PC-9 (cell line): Measurements from ENCODE around the gene RHEX. TPM values are rescaled to one million over a fixed set of nuclear protein-coding genes. Genes with fewer than 3 reads are reported as not detected.
A peak's percentile ranks its signal among the peaks of the same experiment; 100 is the strongest.

Experiments used
- BruUV-seq: library from RNA; stranded (reverse); fragments of 400-500 nt; replicated peaks from 2 replicates; lab custom pipeline; 2021; lab: Mats Ljungman, UMichigan
- CTCF ChIA-PET: fragments of 300-600 bp; sonication (Branson Sonifier 250); formaldehyde crosslinking; loops from one replicate; lab custom pipeline; 2022; ENCODE audit warnings: antibody characterized with exemption; lab: Charles Lee
- POLR2A ChIA-PET: fragments of 300-600 bp; sonication (Branson Sonifier 250); formaldehyde crosslinking; loops from one replicate; lab custom pipeline; 2022; ENCODE audit warnings: antibody characterized with exemption; ENCODE audit not compliant: unreplicated experiment; lab: Charles Lee
- DNase-seq, 2 experiments: peaks; one replicate each; pipeline versions ENCODE4 v3.0.0 to v3.0.0-alpha.2; 2015 to 2022; ENCODE audit warnings: mixed read lengths in 1 of 2
- H2AFZ ChIP-seq: fragments of 200-600 bp; sonication (generic); 2 replicates; pipeline ENCODE4 v1.8.1; 2017; ENCODE audit warnings: antibody characterized with exemption
- H3F3A ChIP-seq: fragments of 200-600 bp; sonication (generic); 2 replicates; pipeline ENCODE4 v1.8.1; 2017; ENCODE audit warnings: antibody characterized with exemption, mild to moderate bottlenecking, low read depth; ENCODE audit not compliant: insufficient read depth
- H3K27ac ChIP-seq: fragments of 200-600 bp; sonication (generic); 2 replicates; pipeline ENCODE4 v1.6.1; 2016; ENCODE audit warnings: mixed run types
- H3K27me3 ChIP-seq: fragments of 200-600 bp; sonication (generic); 2 replicates; pipeline ENCODE4 v1.6.1; 2016; ENCODE audit warnings: low read depth, mixed run types; ENCODE audit not compliant: insufficient read depth
- H3K36me3 ChIP-seq: fragments of 200-600 bp; sonication (generic); 2 replicates; pipeline ENCODE4 v1.6.1; 2016; ENCODE audit warnings: low read depth, mixed run types
- H3K4me1 ChIP-seq: fragments of 200-600 bp; sonication (generic); replicated peaks from 2 replicates; pipeline ENCODE4 v1.6.1; 2016; ENCODE audit warnings: mixed run types; ENCODE audit not compliant: insufficient read depth
- H3K4me2 ChIP-seq: fragments of 200-600 bp; sonication (generic); 2 replicates; pipeline ENCODE4 v1.6.1; 2017; ENCODE audit warnings: mixed run types
- H3K4me3 ChIP-seq: fragments of 200-600 bp; sonication (generic); 2 replicates; pipeline ENCODE4 v1.6.1; 2016; ENCODE audit warnings: mixed run types
- H3K79me2 ChIP-seq: fragments of 200-600 bp; sonication (generic); 2 replicates; pipeline ENCODE4 v1.6.1; 2017; ENCODE audit warnings: low read depth, mixed run types
- H3K9me2 ChIP-seq: fragments of 200-600 bp; sonication (generic); 2 replicates; pipeline ENCODE4 v1.8.1; 2017; ENCODE audit warnings: mild to moderate bottlenecking; ENCODE audit not compliant: insufficient read depth
- H3K9me3 ChIP-seq: fragments of 200-600 bp; sonication (generic); 2 replicates; pipeline ENCODE4 v1.8.1; 2016; ENCODE audit warnings: low read depth; ENCODE audit not compliant: insufficient read depth
- H4K20me1 ChIP-seq: fragments of 200-600 bp; sonication (generic); 2 replicates; pipeline ENCODE4 v1.8.1; 2017; ENCODE audit not compliant: insufficient read depth
- EZH2 ChIP-seq: fragments of 200-600 bp; sonication (generic); IDR thresholded peaks from 2 replicates; pipeline ENCODE4 v1.8.0; 2017; ENCODE audit warnings: antibody characterized with exemption, low read depth
- intact Hi-C: fragments of 100-400 bp; cut with micrococcal nuclease; formaldehyde crosslinking; loops from one replicate; pipeline ENCODE4 v1.10.0; 2022; ENCODE audit not compliant: unreplicated experiment
- total RNA-seq: library from RNA; stranded (reverse); gene quantifications from 2 replicates; pipeline ENCODE4 v1.2.3, GENCODE V29; 2021
- TF ChIP-seq, protein P1 (sequence below): fragments of 200-600 bp; sonication (generic); conservative IDR thresholded peaks from 2 replicates; pipeline ENCODE4 v1.6.1; 2017; ENCODE audit warnings: mixed run types, antibody characterized with exemption, mild to moderate bottlenecking, moderate library complexity

Gene RHEX
- total RNA-seq, 1 experiment from 2014 or later: not detected

GRCh38 chr1:206029484-206029883, 23.5 kb upstream of the RHEX start:
- CTCF ChIA-PET: no interaction called here
- no peak for TF ChIP-seq EZH2
- TF ChIP-seq, protein P1, sequence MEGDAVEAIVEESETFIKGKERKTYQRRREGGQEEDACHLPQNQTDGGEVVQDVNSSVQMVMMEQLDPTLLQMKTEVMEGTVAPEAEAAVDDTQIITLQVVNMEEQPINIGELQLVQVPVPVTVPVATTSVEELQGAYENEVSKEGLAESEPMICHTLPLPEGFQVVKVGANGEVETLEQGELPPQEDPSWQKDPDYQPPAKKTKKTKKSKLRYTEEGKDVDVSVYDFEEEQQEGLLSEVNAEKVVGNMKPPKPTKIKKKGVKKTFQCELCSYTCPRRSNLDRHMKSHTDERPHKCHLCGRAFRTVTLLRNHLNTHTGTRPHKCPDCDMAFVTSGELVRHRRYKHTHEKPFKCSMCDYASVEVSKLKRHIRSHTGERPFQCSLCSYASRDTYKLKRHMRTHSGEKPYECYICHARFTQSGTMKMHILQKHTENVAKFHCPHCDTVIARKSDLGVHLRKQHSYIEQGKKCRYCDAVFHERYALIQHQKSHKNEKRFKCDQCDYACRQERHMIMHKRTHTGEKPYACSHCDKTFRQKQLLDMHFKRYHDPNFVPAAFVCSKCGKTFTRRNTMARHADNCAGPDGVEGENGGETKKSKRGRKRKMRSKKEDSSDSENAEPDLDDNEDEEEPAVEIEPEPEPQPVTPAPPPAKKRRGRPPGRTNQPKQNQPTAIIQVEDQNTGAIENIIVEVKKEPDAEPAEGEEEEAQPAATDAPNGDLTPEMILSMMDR: no peak
- no peaks in the 10 kb centered on the region for H3K27me3 ChIP-seq
- POLR2A ChIA-PET: no interaction called here
- H3K9me2 ChIP-seq: no peaks in the 10 kb centered on the region
- no peak overlapping the region for H3K4me3 ChIP-seq
- intact Hi-C loops: no loop called here
- no peak overlapping the region for H3K4me2 ChIP-seq
- H4K20me1 ChIP-seq: no peaks in the 10 kb centered on the region
- peaks cover 5% of the 10 kb centered on the region; the same call in 1 of the 2 replicates for H3K4me1 ChIP-seq
- H3K9me3 ChIP-seq: no peaks in the 10 kb centered on the region
- H3F3A ChIP-seq: no peaks in the 10 kb centered on the region; the same call in 1 of the 2 replicates
- no peak overlapping the region for H2AFZ ChIP-seq
- no peaks in the 10 kb centered on the region for H3K79me2 ChIP-seq
- no peaks in the 10 kb centered on the region for H3K36me3 ChIP-seq
- H3K27ac ChIP-seq: no peak overlapping the region
- BruUV-seq: no TSS peak
- no peak for DNase-seq

GRCh38 chr1:206030191-206030590, 22.8 kb upstream of the RHEX start:
- H3K9me2 ChIP-seq: no peaks in the 10 kb centered on the region
- DNase-seq: no peak

DNA sequence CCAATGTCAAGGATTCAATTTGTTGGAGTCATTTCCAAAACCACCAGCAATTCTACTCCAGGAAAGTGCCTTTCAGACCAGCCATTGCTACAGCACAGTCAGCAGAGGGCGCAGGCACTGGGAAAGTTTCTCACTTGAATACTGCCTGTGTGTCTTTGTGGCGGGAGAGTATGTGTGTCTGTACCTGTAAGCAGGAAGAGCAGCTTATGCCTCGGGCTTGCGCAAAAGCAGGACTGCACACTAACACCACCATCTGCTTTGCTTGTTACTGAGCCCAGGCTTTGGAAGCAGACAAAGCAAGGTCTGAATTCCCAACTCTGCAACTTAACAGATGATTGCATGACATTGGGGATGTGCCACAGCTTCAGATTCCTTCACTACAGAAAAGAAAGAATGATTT, 22.3 kb upstream of the RHEX start:
- DNase-seq: peak; percentile 72 to 79
- CTCF ChIA-PET: interaction anchor here (0.6 to 1.1 kb wide), 4 partner anchors 45 to 97 kb away, joined by 3 to 6 read pairs (median 4); no protein-coding TSS in a partner anchor
- H3K79me2 ChIP-seq: no peaks in the 10 kb centered on the region
- peaks cover 5% of the 10 kb centered on the region; the same call in 1 of the 2 replicates for H3K4me1 ChIP-seq
- no peak for TF ChIP-seq EZH2
- TF ChIP-seq, protein P1: peak; percentile 84
- no peaks in the 10 kb centered on the region for H3K9me3 ChIP-seq
- intact Hi-C loops: loop anchor here (1.0 to 2.0 kb wide), 2 partner anchors 46 to 76 kb away; no protein-coding TSS in a partner anchor
- H3F3A ChIP-seq: no peaks in the 10 kb centered on the region; the same call in 1 of the 2 replicates
- no peak overlapping the region for H3K4me3 ChIP-seq
- BruUV-seq: no TSS peak
- no peaks in the 10 kb centered on the region for H4K20me1 ChIP-seq
- no peak overlapping the region for H3K27ac ChIP-seq
- no peaks in the 10 kb centered on the region for H3K27me3 ChIP-seq
- no peaks in the 10 kb centered on the region for H3K36me3 ChIP-seq
- POLR2A ChIA-PET: interaction anchor here (0.5 to 0.6 kb wide), 3 partner anchors 31 to 1054 kb away, joined by 3 to 4 read pairs (median 3); no protein-coding TSS in a partner anchor
- no peaks in the 10 kb centered on the region for H3K9me2 ChIP-seq
- peak overlapping the region; percentile 15; the same call in 1 of the 2 replicates for H3K4me2 ChIP-seq
- H2AFZ ChIP-seq: no peak overlapping the region

More at GRCh38 chr1:206030191-206030590, 22.8 kb upstream of the RHEX start:
- no TSS peak for BruUV-seq
- no peak overlapping the region for H3K27ac ChIP-seq
- no peaks in the 10 kb centered on the region for H4K20me1 ChIP-seq
- H3K36me3 ChIP-seq: no peaks in the 10 kb centered on the region
- no peaks in the 10 kb centered on the region; the same call in 1 of the 2 replicates for H3F3A ChIP-seq
- H3K27me3 ChIP-seq: no peaks in the 10 kb centered on the region
- peaks cover 5% of the 10 kb centered on the region; the same call in 1 of the 2 replicates for H3K4me1 ChIP-seq
- TF ChIP-seq, protein P1: no peak
- no peak for TF ChIP-seq EZH2
- no peak overlapping the region for H3K4me3 ChIP-seq
- H2AFZ ChIP-seq: no peak overlapping the region
- no peaks in the 10 kb centered on the region for H3K9me3 ChIP-seq
- CTCF ChIA-PET: interaction anchor here (0.6 to 1.1 kb wide), 3 partner anchors 44 to 76 kb away, joined by 3 to 6 read pairs (median 6); no protein-coding TSS in a partner anchor
- H3K4me2 ChIP-seq: no peak overlapping the region
- no peaks in the 10 kb centered on the region for H3K79me2 ChIP-seq
- POLR2A ChIA-PET: interaction anchor here (0.5 to 0.6 kb wide), 3 partner anchors 31 to 1055 kb away, joined by 3 to 4 read pairs (median 3); no protein-coding TSS in a partner anchor
- intact Hi-C loops: loop anchor here (1.0 to 2.0 kb wide), 2 partner anchors 45 to 76 kb away; no protein-coding TSS in a partner anchor
